WTC11 (cell line): ENCODE measurements around the gene CDK2AP2. TPM values are rescaled to one million over a fixed set of nuclear protein-coding genes. Genes with fewer than 3 reads are reported as not detected.
A peak's percentile ranks its signal among the peaks of the same experiment; 100 is the strongest.

Source experiments
- ATAC-seq: fragments of 200-7000 bp; cut with Tn5 transposase; 2 replicates; pipeline ENCODE4 v1.10.0; 2021; ENCODE audit warnings: mild to moderate bottlenecking, moderate library complexity
- CTCF ChIA-PET: fragments of 300-600 bp; sonication (Branson Sonifier 250); formaldehyde crosslinking; loops from one replicate; lab custom pipeline; 2021; ENCODE audit warnings: antibody characterized with exemption; lab: Charles Lee
- POLR2A ChIA-PET: fragments of 350-600 bp; sonication (Branson Sonifier 250); formaldehyde crosslinking; loops from one replicate; lab custom pipeline; 2021; ENCODE audit warnings: antibody characterized with exemption; lab: Charles Lee
- DNase-seq: peaks from one replicate; pipeline ENCODE4 v3.0.0; 2021; ENCODE audit warnings: low spot score
- H3K27ac Mint-ChIP-seq: 2 replicates; pipeline ENCODE4 v1.8.0; 2021; ENCODE audit warnings: mixed read lengths
- H3K27me3 Mint-ChIP-seq: 2 replicates; pipeline ENCODE4 v1.8.0; 2021; ENCODE audit warnings: low read depth, mild to moderate bottlenecking, moderate library complexity, mixed read lengths
- H3K36me3 Mint-ChIP-seq: 2 replicates; pipeline ENCODE4 v1.8.0; 2021; ENCODE audit warnings: mixed read lengths
- H3K4me1 Mint-ChIP-seq: 2 replicates; pipeline ENCODE4 v1.8.0; 2022; ENCODE audit warnings: mixed read lengths
- H3K4me3 Mint-ChIP-seq: 2 replicates; pipeline ENCODE4 v1.8.0; 2021; ENCODE audit warnings: mild to moderate bottlenecking, moderate library complexity, mixed read lengths
- H3K9me3 Mint-ChIP-seq: 2 replicates; pipeline ENCODE4 v1.8.0; 2021; ENCODE audit warnings: mixed read lengths
- CREM ChIP-seq: sonication (generic); formaldehyde crosslinking; IDR thresholded peaks from 2 replicates; pipeline ENCODE4 v1.8.1; 2022; ENCODE audit warnings: mild to moderate bottlenecking, missing genetic modification reagents, moderate library complexity
- ELF4 ChIP-seq: sonication (generic); formaldehyde crosslinking; IDR thresholded peaks from 2 replicates; pipeline ENCODE4 v1.8.1; 2022; ENCODE audit warnings: low read depth, mild to moderate bottlenecking, moderate library complexity, missing genetic modification reagents
- ESRRA ChIP-seq: sonication (generic); formaldehyde crosslinking; IDR thresholded peaks from 2 replicates; pipeline ENCODE4 v1.8.1; 2022; ENCODE audit warnings: mild to moderate bottlenecking, missing genetic modification reagents, borderline replicate concordance
- ETV6 ChIP-seq: sonication (generic); formaldehyde crosslinking; IDR thresholded peaks from 2 replicates; pipeline ENCODE4 v1.8.1; 2022; ENCODE audit warnings: mild to moderate bottlenecking, missing genetic modification reagents
- FOXP1 ChIP-seq: sonication (generic); formaldehyde crosslinking; IDR thresholded peaks from 2 replicates; pipeline ENCODE4 v1.8.0; 2022; ENCODE audit warnings: missing genetic modification reagents, mild to moderate bottlenecking, moderate library complexity, borderline replicate concordance
- JUN ChIP-seq: sonication (generic); formaldehyde crosslinking; IDR thresholded peaks from 2 replicates; pipeline ENCODE4 v1.8.0; 2023; ENCODE audit warnings: mild to moderate bottlenecking, missing genetic modification reagents
- MYBL2 ChIP-seq: sonication (generic); formaldehyde crosslinking; IDR thresholded peaks from 2 replicates; pipeline ENCODE4 v1.8.1; 2023; ENCODE audit warnings: mild to moderate bottlenecking, moderate library complexity, missing genetic modification reagents
- NFYB ChIP-seq: sonication (generic); formaldehyde crosslinking; conservative IDR thresholded peaks from 2 replicates; pipeline ENCODE4 v1.8.0; 2022; ENCODE audit warnings: low read depth, missing genetic modification reagents
- NR2C2 ChIP-seq: sonication (generic); formaldehyde crosslinking; IDR thresholded peaks from 2 replicates; pipeline ENCODE4 v1.8.0; 2022; ENCODE audit warnings: mild to moderate bottlenecking, missing genetic modification reagents
- NR3C1 ChIP-seq: sonication (generic); formaldehyde crosslinking; conservative IDR thresholded peaks from 2 replicates; pipeline ENCODE4 v1.8.1; 2023; ENCODE audit warnings: low read depth, mild to moderate bottlenecking, missing genetic modification reagents
- SMAD3 ChIP-seq: sonication (generic); formaldehyde crosslinking; IDR thresholded peaks from 2 replicates; pipeline ENCODE4 v1.8.0; 2022; ENCODE audit warnings: missing genetic modification reagents, mild to moderate bottlenecking, borderline replicate concordance
- TEAD1 ChIP-seq: sonication (generic); formaldehyde crosslinking; IDR thresholded peaks from 2 replicates; pipeline ENCODE4 v1.8.0; 2022; ENCODE audit warnings: mild to moderate bottlenecking, missing genetic modification reagents
- TEAD4 ChIP-seq: sonication (generic); formaldehyde crosslinking; IDR thresholded peaks from 2 replicates; pipeline ENCODE4 v1.8.0; 2022; ENCODE audit warnings: mild to moderate bottlenecking, missing genetic modification reagents
- ZNF263 ChIP-seq: sonication (generic); formaldehyde crosslinking; IDR thresholded peaks from 2 replicates; pipeline ENCODE4 v1.8.1; 2022; ENCODE audit warnings: low read depth, mild to moderate bottlenecking, moderate library complexity, missing genetic modification reagents
- ZNF423 ChIP-seq: fragments of 250-450 bp; sonication (Bioruptor Pico); IDR thresholded peaks from 2 replicates; pipeline ENCODE4 v2.1.2; 2022; ENCODE audit warnings: mild to moderate bottlenecking, moderate library complexity
- total RNA-seq: library from RNA; stranded (reverse); gene quantifications from 3 replicates; pipeline ENCODE4 v1.2.3, GENCODE V29; 2021
- TF ChIP-seq, protein P1 (sequence below): sonication (generic); formaldehyde crosslinking; IDR thresholded peaks from 2 replicates; pipeline ENCODE4 v1.8.0; 2022; ENCODE audit warnings: mild to moderate bottlenecking, missing genetic modification reagents
- TF ChIP-seq, protein P2 (sequence below): sonication (generic); formaldehyde crosslinking; IDR thresholded peaks from 2 replicates; pipeline ENCODE4 v1.8.1; 2023; ENCODE audit warnings: mild to moderate bottlenecking, missing genetic modification reagents
- TF ChIP-seq, protein P3 (sequence below): sonication (generic); formaldehyde crosslinking; IDR thresholded peaks from 2 replicates; pipeline ENCODE4 v1.8.1; 2023; ENCODE audit warnings: mild to moderate bottlenecking, missing genetic modification reagents, moderate library complexity
- TF ChIP-seq, protein P4 (sequence below): sonication (generic); formaldehyde crosslinking; IDR thresholded peaks from 2 replicates; pipeline ENCODE4 v1.8.1; 2022; ENCODE audit warnings: missing genetic modification reagents, borderline replicate concordance
- TF ChIP-seq, protein P5 (sequence below): sonication (generic); formaldehyde crosslinking; conservative IDR thresholded peaks from 2 replicates; pipeline ENCODE4 v1.8.1; 2023; ENCODE audit warnings: mild to moderate bottlenecking, low read depth, missing genetic modification reagents, moderate library complexity
- TF ChIP-seq, protein P6 (sequence below): sonication (generic); formaldehyde crosslinking; IDR thresholded peaks from 2 replicates; pipeline ENCODE4 v1.8.0; 2022; ENCODE audit warnings: mild to moderate bottlenecking, missing genetic modification reagents

Gene CDK2AP2
- total RNA-seq, 1 experiment from 2014 or later, result 53.1 TPM

DNA sequence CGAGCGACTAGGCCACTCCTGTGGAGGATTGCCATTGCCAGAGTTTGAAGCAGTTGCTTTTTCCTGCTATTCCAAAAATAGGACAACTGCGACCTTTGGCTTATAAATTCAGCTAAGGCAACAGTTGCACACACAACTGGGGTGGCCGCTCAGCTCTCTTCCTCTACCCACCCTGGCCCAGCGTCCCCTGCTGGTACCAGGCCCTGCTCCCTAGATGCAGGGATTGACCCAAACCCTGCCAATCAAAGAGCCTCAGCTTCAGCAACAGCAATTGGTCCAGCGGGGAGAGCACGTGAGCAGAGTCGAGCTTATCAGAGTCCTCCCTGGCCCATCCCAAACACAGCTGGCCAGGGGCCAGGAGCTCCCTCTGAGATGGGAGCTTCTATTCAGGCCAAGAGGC is 37.3 kb upstream of the CDK2AP2 start (continued):
- TF ChIP-seq ELF4 (CRISPR knock-in tag) (no peak), CREM (CRISPR knock-in tag) (no peak)
- TF ChIP-seq, protein P1, sequence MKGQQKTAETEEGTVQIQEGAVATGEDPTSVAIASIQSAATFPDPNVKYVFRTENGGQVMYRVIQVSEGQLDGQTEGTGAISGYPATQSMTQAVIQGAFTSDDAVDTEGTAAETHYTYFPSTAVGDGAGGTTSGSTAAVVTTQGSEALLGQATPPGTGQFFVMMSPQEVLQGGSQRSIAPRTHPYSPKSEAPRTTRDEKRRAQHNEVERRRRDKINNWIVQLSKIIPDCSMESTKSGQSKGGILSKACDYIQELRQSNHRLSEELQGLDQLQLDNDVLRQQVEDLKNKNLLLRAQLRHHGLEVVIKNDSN (CRISPR knock-in tag), result peak; percentile 70; the same call in 1 of the 2 replicates
- TF ChIP-seq, protein P2, sequence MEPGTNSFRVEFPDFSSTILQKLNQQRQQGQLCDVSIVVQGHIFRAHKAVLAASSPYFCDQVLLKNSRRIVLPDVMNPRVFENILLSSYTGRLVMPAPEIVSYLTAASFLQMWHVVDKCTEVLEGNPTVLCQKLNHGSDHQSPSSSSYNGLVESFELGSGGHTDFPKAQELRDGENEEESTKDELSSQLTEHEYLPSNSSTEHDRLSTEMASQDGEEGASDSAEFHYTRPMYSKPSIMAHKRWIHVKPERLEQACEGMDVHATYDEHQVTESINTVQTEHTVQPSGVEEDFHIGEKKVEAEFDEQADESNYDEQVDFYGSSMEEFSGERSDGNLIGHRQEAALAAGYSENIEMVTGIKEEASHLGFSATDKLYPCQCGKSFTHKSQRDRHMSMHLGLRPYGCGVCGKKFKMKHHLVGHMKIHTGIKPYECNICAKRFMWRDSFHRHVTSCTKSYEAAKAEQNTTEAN, result no peak

DNA sequence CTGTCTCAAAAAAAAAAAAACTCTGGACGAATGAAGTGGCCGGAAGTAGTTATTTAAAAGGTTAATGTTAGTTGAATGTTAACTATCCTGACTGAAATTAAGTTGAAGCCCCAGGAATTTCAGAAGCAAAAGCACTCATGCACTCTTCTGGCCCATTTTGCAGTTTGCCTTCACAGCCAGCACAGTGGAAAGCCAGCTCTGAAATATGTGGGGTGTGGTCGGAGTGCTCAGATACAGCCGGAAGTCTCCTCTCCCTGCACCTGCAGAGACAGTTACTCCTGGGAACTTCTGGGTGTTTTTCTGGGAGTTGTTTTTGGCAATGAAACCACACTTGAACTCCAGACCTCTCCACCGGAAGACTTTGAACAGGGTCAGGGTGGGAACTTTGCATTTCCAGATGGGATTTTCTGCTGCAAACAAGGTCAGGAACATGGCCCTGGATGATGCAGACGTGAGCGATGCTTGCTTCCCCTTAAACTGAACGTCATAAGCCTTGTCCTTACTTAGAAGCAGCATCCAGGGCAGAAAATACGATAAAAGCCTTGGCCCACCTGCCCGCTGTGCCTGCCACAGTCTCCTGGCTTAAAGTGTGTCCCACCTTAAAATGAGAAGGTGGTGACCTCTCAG is 36.8 kb upstream of the CDK2AP2 start:
- no peak for ATAC-seq
- CTCF ChIA-PET, result interaction anchor here (0.6 to 1.2 kb wide), 9 partner anchors 14 to 209 kb away, joined by 3 to 13 read pairs (median 4); partner anchors contain the start of genes NUDT8 and PPP1CA
- no peak overlapping the region for H3K27ac Mint-ChIP-seq
- no peak overlapping the region for H3K4me3 Mint-ChIP-seq
- peaks cover 6% of the 10 kb centered on the region for H3K4me1 Mint-ChIP-seq
- H3K27me3 Mint-ChIP-seq, result no peaks in the 10 kb centered on the region; the same call in none of the 2 replicates
- peaks cover 4% of the 10 kb centered on the region; the same call in 1 of the 2 replicates for H3K9me3 Mint-ChIP-seq
- POLR2A ChIA-PET, result interaction anchor here (1.0 kb wide), 1 partner anchor 496 kb away, joined by 3 read pairs; no protein-coding TSS in a partner anchor
- TF ChIP-seq FOXP1 (CRISPR knock-in tag), result no peak
- TF ChIP-seq, all 79 proteins: peak for 0
- no peak for DNase-seq
- 0 out of 2 replicates have a peak, but pooled peaks cover 3% of the 10 kb centered on the region for H3K36me3 Mint-ChIP-seq

DNA sequence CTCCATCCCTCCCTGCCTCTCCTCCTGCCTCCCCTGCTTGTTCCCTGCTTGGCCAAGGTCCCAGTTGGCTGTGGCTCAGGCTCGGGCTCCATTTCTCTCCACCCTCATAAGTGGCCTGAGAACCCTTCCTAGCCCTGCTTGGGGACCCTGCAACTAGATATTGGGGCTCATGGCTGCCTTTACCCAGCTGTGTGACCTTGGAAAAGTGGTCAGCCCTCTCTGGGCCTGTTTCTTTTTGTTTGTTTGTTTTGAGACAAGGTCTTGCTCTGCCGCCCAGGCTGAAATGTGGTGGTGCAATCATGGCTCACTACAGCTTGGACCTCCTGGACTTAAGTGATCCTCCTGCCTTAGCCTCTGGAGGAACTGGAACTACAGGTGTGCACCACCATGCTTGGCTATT is 35.6 kb upstream of the CDK2AP2 start:
- DNase-seq, result no peak
- H3K27me3 Mint-ChIP-seq, result no peaks in the 10 kb centered on the region; the same call in none of the 2 replicates
- no peak for ATAC-seq
- CTCF ChIA-PET, result interaction anchor here (1.6 kb wide), 1 partner anchor 29 kb away, joined by 4 read pairs; no protein-coding TSS in a partner anchor
- POLR2A ChIA-PET, result no interaction called here
- peaks cover 6% of the 10 kb centered on the region for H3K4me1 Mint-ChIP-seq
- H3K36me3 Mint-ChIP-seq, result 0 out of 2 replicates have a peak, but pooled peaks cover 3% of the 10 kb centered on the region
- no peak overlapping the region for H3K4me3 Mint-ChIP-seq
- no peak overlapping the region for H3K27ac Mint-ChIP-seq
- H3K9me3 Mint-ChIP-seq, result peaks cover 4% of the 10 kb centered on the region
- TF ChIP-seq, protein P3, sequence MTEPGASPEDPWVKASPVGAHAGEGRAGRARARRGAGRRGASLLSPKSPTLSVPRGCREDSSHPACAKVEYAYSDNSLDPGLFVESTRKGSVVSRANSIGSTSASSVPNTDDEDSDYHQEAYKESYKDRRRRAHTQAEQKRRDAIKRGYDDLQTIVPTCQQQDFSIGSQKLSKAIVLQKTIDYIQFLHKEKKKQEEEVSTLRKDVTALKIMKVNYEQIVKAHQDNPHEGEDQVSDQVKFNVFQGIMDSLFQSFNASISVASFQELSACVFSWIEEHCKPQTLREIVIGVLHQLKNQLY (CRISPR knock-in tag), result no peak
- TF ChIP-seq ZNF263 (CRISPR knock-in tag), result no peak
- TF ChIP-seq SMAD3 (CRISPR knock-in tag), result no peak
- no peak for TF ChIP-seq JUN
- no peak for TF ChIP-seq NR3C1 (CRISPR knock-in tag)
- TF ChIP-seq, protein P4, sequence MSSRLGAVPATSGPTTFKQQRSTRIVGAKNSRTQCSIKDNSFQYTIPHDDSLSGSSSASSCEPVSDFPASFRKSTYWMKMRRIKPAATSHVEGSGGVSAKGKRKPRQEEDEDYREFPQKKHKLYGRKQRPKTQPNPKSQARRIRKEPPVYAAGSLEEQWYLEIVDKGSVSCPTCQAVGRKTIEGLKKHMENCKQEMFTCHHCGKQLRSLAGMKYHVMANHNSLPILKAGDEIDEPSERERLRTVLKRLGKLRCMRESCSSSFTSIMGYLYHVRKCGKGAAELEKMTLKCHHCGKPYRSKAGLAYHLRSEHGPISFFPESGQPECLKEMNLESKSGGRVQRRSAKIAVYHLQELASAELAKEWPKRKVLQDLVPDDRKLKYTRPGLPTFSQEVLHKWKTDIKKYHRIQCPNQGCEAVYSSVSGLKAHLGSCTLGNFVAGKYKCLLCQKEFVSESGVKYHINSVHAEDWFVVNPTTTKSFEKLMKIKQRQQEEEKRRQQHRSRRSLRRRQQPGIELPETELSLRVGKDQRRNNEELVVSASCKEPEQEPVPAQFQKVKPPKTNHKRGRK (CRISPR knock-in tag), result no peak
- TF ChIP-seq, protein P5, sequence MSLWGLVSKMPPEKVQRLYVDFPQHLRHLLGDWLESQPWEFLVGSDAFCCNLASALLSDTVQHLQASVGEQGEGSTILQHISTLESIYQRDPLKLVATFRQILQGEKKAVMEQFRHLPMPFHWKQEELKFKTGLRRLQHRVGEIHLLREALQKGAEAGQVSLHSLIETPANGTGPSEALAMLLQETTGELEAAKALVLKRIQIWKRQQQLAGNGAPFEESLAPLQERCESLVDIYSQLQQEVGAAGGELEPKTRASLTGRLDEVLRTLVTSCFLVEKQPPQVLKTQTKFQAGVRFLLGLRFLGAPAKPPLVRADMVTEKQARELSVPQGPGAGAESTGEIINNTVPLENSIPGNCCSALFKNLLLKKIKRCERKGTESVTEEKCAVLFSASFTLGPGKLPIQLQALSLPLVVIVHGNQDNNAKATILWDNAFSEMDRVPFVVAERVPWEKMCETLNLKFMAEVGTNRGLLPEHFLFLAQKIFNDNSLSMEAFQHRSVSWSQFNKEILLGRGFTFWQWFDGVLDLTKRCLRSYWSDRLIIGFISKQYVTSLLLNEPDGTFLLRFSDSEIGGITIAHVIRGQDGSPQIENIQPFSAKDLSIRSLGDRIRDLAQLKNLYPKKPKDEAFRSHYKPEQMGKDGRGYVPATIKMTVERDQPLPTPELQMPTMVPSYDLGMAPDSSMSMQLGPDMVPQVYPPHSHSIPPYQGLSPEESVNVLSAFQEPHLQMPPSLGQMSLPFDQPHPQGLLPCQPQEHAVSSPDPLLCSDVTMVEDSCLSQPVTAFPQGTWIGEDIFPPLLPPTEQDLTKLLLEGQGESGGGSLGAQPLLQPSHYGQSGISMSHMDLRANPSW, result no peak
- TF ChIP-seq NFYB (CRISPR knock-in tag), result no peak
- no peak for TF ChIP-seq NR2C2 (CRISPR knock-in tag)
- no peak for TF ChIP-seq ESRRA (CRISPR knock-in tag)
- TF ChIP-seq TEAD4, result no peak
- TF ChIP-seq ZNF423 (CRISPR knock-in tag), result no peak
- TF ChIP-seq, protein P6, sequence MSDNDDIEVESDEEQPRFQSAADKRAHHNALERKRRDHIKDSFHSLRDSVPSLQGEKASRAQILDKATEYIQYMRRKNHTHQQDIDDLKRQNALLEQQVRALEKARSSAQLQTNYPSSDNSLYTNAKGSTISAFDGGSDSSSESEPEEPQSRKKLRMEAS (CRISPR knock-in tag), result no peak
- TF ChIP-seq MYBL2 (CRISPR knock-in tag), result no peak
- TF ChIP-seq TEAD1 (CRISPR knock-in tag), result no peak
- no peak for TF ChIP-seq ETV6 (CRISPR knock-in tag)
